Breast epithelium (tissue), 3 donors: ENCODE measurements around the gene RSPH6A.

Experiments used
- POLR2A ChIP-seq: fragments of 450-650 bp; IDR thresholded peaks from one replicate; pipeline ENCODE4 v1.6.1; 2016; ENCODE audit warnings: antibody characterized with exemption, mild to moderate bottlenecking, moderate library complexity
- TF ChIP-seq, protein P1 (sequence below), 3 donors: fragments of 450-650 bp; IDR thresholded peaks; one replicate each; pipeline ENCODE4 v1.5.1; 2016 to 2017; ENCODE audit warnings: antibody characterized with exemption in 3 of 3, mild to moderate bottlenecking in 3 of 3, moderate library complexity in 3 of 3

GRCh38 chr19:45758921-45759320 is 56.2 kb downstream of the RSPH6A start:
- TF ChIP-seq, protein P1, sequence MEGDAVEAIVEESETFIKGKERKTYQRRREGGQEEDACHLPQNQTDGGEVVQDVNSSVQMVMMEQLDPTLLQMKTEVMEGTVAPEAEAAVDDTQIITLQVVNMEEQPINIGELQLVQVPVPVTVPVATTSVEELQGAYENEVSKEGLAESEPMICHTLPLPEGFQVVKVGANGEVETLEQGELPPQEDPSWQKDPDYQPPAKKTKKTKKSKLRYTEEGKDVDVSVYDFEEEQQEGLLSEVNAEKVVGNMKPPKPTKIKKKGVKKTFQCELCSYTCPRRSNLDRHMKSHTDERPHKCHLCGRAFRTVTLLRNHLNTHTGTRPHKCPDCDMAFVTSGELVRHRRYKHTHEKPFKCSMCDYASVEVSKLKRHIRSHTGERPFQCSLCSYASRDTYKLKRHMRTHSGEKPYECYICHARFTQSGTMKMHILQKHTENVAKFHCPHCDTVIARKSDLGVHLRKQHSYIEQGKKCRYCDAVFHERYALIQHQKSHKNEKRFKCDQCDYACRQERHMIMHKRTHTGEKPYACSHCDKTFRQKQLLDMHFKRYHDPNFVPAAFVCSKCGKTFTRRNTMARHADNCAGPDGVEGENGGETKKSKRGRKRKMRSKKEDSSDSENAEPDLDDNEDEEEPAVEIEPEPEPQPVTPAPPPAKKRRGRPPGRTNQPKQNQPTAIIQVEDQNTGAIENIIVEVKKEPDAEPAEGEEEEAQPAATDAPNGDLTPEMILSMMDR (IDR thresholded peaks at IDR 0.05), result no peak
- TF ChIP-seq POLR2A, result no peak
